Body of pancreas (tissue), 4 donors: ENCODE results near the gene CBLIF. TPM values are rescaled to one million over a fixed set of nuclear protein-coding genes. Genes with fewer than 3 reads are reported as not detected.

Experiments
- ATAC-seq: fragments of 150-250 bp; one replicate; pipeline ENCODE4 v1.9.1; 2016
- DNase-seq, 4 donors: peaks; one replicate each; pipeline ENCODE4 v3.0.0-alpha.2; 2019
- H3K27ac ChIP-seq, 4 donors: fragments of 200-600 bp; sonication (generic); 1 replicate in 3 of 4; 2 replicates in 1 of 4; pipeline versions ENCODE4 v1.5.1 to v1.6.1; 2016 to 2019; ENCODE audit warnings: mild to moderate bottlenecking in 1 of 4, mixed read lengths in 1 of 4, moderate library complexity in 1 of 4
- H3K27me3 ChIP-seq, 2 donors: fragments of 200-600 bp; sonication (generic); one replicate each; pipeline ENCODE4 v1.6.0; 2016; ENCODE audit warnings: mild to moderate bottlenecking in 1 of 2
- H3K36me3 ChIP-seq, 2 donors: fragments of 200-600 bp; sonication (generic); replicated peaks in 1 of 2; 2 replicates each; pipeline ENCODE4 v1.5.1; 2016; ENCODE audit warnings: low read depth in 2 of 2; ENCODE audit not compliant: insufficient read depth in 1 of 2
- H3K4me1 ChIP-seq: fragments of 200-600 bp; sonication (generic); one replicate; pipeline ENCODE4 v1.6.0; 2016
- H3K4me3 ChIP-seq, 2 donors: fragments of 200-600 bp; sonication (generic); 1 replicate in 1 of 2; 2 replicates in 1 of 2; pipeline ENCODE4 v1.5.1; 2016 to 2019
- H3K9me3 ChIP-seq, 3 donors: fragments of 200-600 bp; sonication (generic); 1 replicate in 2 of 3; 2 replicates in 1 of 3; pipeline ENCODE4 v1.5.1; 2016
- CTCF ChIP-seq, 7 experiments: fragments of 450-650 bp in 4 of 7; fragments of 200-600 bp in 3 of 7; sonication (generic) in 3 of 7; IDR thresholded peaks; one replicate each; pipeline ENCODE4 v1.5.1; 2016 to 2019; ENCODE audit warnings: antibody characterized with exemption in 7 of 7
- POLR2A ChIP-seq, 3 donors: fragments of 450-650 bp; IDR thresholded peaks; one replicate each; pipeline ENCODE4 v1.6.1; 2016; ENCODE audit warnings: antibody characterized with exemption in 3 of 3, mild to moderate bottlenecking in 2 of 3
- WGBS, 2 donors: methylation state at CpG; one replicate each; pipeline ENCODE4 v1.1.5; 2017; 5-methylcytosine and 5-hydroxymethylcytosine counted together
- intact Hi-C: fragments of 100-400 bp; cut with DNase I; formaldehyde crosslinking; loops from one replicate; pipeline ENCODE4 v1.15.1; 2023
- total RNA-seq, 2 donors: library from RNA; depleted of rRNA; stranded (reverse); fragments of >200 nt; gene quantifications; one replicate each; pipeline ENCODE4 v1.1.0, GENCODE V29; 2016

CBLIF gene
- total RNA-seq, 2 donors from 2014 or later = not detected

DNA sequence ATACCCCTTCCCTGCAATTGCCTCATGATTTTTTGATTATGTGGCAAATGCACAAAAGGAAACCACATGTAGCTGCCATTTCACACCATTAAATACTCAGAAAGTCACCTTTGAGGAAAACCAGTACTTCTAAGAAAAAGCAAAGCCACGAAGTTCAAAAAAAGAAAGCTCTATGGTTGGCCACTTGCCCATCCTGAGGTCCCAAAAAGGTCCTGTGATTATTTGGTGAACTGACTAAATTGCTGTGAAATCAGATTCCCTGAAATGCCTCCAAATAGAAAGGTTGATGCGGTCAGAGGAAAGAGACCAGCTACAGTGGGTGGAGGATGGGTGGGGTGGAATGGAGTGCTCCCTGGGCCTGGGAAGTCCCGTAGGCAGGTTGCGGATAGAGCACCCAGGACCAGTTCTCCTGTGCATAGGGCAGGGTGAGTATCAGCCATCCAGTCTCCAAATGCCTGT lies 61.6 kb downstream of the CBLIF start:
- H3K4me1 ChIP-seq = peaks cover 27% of the 10 kb centered on the region
- no peaks in the 10 kb centered on the region for H3K27me3 ChIP-seq
- H3K27ac ChIP-seq = no peak overlapping the region
- DNase-seq (no peak), ATAC-seq (no peak)
- WGBS, 2 donors = 83 to 89% methylated on average over 4 of the region's 4 CpGs
- no peak for TF ChIP-seq POLR2A (IDR thresholded peaks at IDR 0.05)
- TF ChIP-seq CTCF (IDR thresholded peaks at IDR 0.05) = no peak
- intact Hi-C loops = no loop called here
- H3K36me3 ChIP-seq = peaks cover 0 to 2% of the 10 kb centered on the region in 2 donors
- H3K4me3 ChIP-seq = no peak overlapping the region
- H3K9me3 ChIP-seq = no peaks in the 10 kb centered on the region

GRCh38 chr11:59782080-59782479 lies 63.2 kb downstream of the CBLIF start:
- 76 to 96% methylated on average over 2 of the region's 2 CpGs for WGBS, 2 donors
- intact Hi-C loops = no loop called here
- no peaks in the 10 kb centered on the region for H3K9me3 ChIP-seq
- no peak for ATAC-seq
- H3K4me1 ChIP-seq = peaks cover 29% of the 10 kb centered on the region
- DNase-seq = no peak
- H3K4me3 ChIP-seq = no peak overlapping the region
- no peak for TF ChIP-seq POLR2A (IDR thresholded peaks at IDR 0.05)
- TF ChIP-seq CTCF (IDR thresholded peaks at IDR 0.05) = no peak
- H3K36me3 ChIP-seq = no peaks in the 10 kb centered on the region
- no peak overlapping the region for H3K27ac ChIP-seq
- H3K27me3 ChIP-seq = no peaks in the 10 kb centered on the region

- ATAC-seq (no peak), DNase-seq (no peak)
- Histone ChIP-seq H3K4me3 (no peak overlapping the region), H3K4me1 (peaks cover 32% of the 10 kb centered on the region), H3K27me3 (no peaks in the 10 kb centered on the region), H3K36me3 (peaks cover 0 to 2% of the 10 kb centered on the region in 2 donors), H3K27ac (peak overlapping the region in 2 of 4 donors; percentile 20 to 76), H3K9me3 (no peaks in the 10 kb centered on the region)
- 32 to 40% methylated on average over 1 of the region's 1 CpG for WGBS, 2 donors
- TF ChIP-seq POLR2A (IDR thresholded peaks at IDR 0.05) (no peak), CTCF (IDR thresholded peaks at IDR 0.05) (no peak)
- intact Hi-C loops = no loop called here
Observed at GRCh38 chr11:59779487-59779886, 65.8 kb downstream of the CBLIF start.

Other genes with a start within 250 kb of the CBLIF start
- gene OSBP, start 229.7 kb downstream of the CBLIF start, total RNA-seq = 10 to 100 TPM; 28.5 to 30.3 TPM
- 1 to 10 TPM; 6.5 to 9.6 TPM for gene PATL1, start 176.5 kb downstream of the CBLIF start, total RNA-seq
- gene OR10V1, start 131.7 kb downstream of the CBLIF start, total RNA-seq = not detected
- 10 to 100 TPM; 31.6 to 56.7 TPM for gene STX3, start 90.1 kb downstream of the CBLIF start, total RNA-seq
- gene MRPL16, start 34.7 kb downstream of the CBLIF start, total RNA-seq = 10 to 100 TPM; 29.7 to 31.1 TPM
- 1 to 10 TPM in 1 of 2 donors, not detected in 1; 1.3 TPM for gene TCN1, start 21.0 kb upstream of the CBLIF start, total RNA-seq
- gene OOSP3, start 33.3 kb upstream of the CBLIF start, total RNA-seq = not detected
- not detected for gene OOSP1, start 92.9 kb upstream of the CBLIF start, total RNA-seq
- gene OOSP4A, start 118.5 kb upstream of the CBLIF start, total RNA-seq = not detected
- gene OOSP4B, start 171.7 kb upstream of the CBLIF start, total RNA-seq = not detected
- gene OOSP2, start 194.9 kb upstream of the CBLIF start, total RNA-seq = not detected
- gene MS4A3, start 211.2 kb upstream of the CBLIF start, total RNA-seq = not detected
- gene MS4A2, start 243.2 kb upstream of the CBLIF start, total RNA-seq = under 1 TPM; 0.26 to 0.33 TPM